Tibial nerve (tissue), 4 donors: ENCODE data around the gene WDR49.

Source experiments
- EP300 ChIP-seq, 2 donors: sonication (generic); formaldehyde crosslinking; IDR thresholded peaks; one replicate each; pipeline ENCODE4 v1.6.1; 2017; ENCODE audit warnings: antibody characterized with exemption in 2 of 2, mild to moderate bottlenecking in 1 of 2
- TF ChIP-seq, protein P1 (sequence below), 5 experiments: fragments of 200-600 bp in 3 of 5; fragments of 450-650 bp in 2 of 5; sonication (generic) in 3 of 5; IDR thresholded peaks; one replicate each; pipeline ENCODE4 v1.5.1; 2016 to 2019; ENCODE audit warnings: antibody characterized with exemption in 5 of 5, mild to moderate bottlenecking in 3 of 5, moderate library complexity in 2 of 5

DNA sequence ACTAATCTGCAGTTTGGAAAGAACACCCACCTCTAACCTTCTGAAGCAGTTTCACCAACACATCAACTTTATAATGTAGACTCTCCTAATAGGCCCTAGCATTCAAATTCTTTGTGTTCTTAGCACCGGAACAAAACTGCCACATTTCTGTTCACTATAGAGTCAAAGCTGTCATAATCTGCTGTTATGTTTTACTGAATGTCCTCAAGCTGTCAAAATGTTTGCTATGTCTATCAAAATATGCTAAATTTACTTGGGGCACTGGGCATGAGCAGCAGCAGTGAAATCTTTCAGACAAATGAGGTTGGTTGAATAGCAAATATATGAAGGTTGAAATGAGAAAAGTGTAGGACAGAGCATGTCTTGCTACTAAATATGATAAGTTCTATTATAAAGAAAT is 1.9 kb downstream of the WDR49 start:
- TF ChIP-seq EP300 (IDR thresholded peaks at IDR 0.05): no peak
- TF ChIP-seq, protein P1, sequence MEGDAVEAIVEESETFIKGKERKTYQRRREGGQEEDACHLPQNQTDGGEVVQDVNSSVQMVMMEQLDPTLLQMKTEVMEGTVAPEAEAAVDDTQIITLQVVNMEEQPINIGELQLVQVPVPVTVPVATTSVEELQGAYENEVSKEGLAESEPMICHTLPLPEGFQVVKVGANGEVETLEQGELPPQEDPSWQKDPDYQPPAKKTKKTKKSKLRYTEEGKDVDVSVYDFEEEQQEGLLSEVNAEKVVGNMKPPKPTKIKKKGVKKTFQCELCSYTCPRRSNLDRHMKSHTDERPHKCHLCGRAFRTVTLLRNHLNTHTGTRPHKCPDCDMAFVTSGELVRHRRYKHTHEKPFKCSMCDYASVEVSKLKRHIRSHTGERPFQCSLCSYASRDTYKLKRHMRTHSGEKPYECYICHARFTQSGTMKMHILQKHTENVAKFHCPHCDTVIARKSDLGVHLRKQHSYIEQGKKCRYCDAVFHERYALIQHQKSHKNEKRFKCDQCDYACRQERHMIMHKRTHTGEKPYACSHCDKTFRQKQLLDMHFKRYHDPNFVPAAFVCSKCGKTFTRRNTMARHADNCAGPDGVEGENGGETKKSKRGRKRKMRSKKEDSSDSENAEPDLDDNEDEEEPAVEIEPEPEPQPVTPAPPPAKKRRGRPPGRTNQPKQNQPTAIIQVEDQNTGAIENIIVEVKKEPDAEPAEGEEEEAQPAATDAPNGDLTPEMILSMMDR (IDR thresholded peaks at IDR 0.05): no peak
